Retinal pigment epithelial cell (primary cell): ENCODE data around the gene ATP11B.

ENCODE experiments used
- DNase-seq: peaks from one replicate; pipeline ENCODE4 v3.0.0-alpha.2; 2010; ENCODE audit warnings: low read depth
- H3K4me3 ChIP-seq: 2 replicates; pipeline ENCODE4 v1.5.1; 2011; ENCODE audit warnings: mild to moderate bottlenecking, low read length, control low read depth, moderate library complexity
- CTCF ChIP-seq: conservative IDR thresholded peaks from 2 replicates; pipeline ENCODE4 v1.5.1; 2011; ENCODE audit warnings: low read depth, low read length, control low read depth, inconsistent platforms

Gene ATP11B

GRCh38 chr3:182936918-182937285 is 143.6 kb downstream of the ATP11B start:
- no peak for DNase-seq
- no peak overlapping the region for H3K4me3 ChIP-seq
- no peak for TF ChIP-seq CTCF

- DNase-seq = no peak
- TF ChIP-seq CTCF = no peak
- H3K4me3 ChIP-seq = no peak overlapping the region
Measured at GRCh38 chr3:182937293-182938051, 144.2 kb downstream of the ATP11B start.

GRCh38 chr3:182940266-182940808 is 147.0 kb downstream of the ATP11B start:
- DNase-seq = no peak
- no peak for TF ChIP-seq CTCF
- H3K4me3 ChIP-seq = no peak overlapping the region

GRCh38 chr3:182941719-182942118 is 148.4 kb downstream of the ATP11B start:
- no peak for DNase-seq
- H3K4me3 ChIP-seq = no peak overlapping the region
- TF ChIP-seq CTCF = no peak

GRCh38 chr3:182947888-182948287 is 154.6 kb downstream of the ATP11B start:
- TF ChIP-seq CTCF = no peak
- no peak for DNase-seq

GRCh38 chr3:182948305-182948704 is 155.0 kb downstream of the ATP11B start:
- H3K4me3 ChIP-seq = no peak overlapping the region
- no peak for TF ChIP-seq CTCF
- no peak for DNase-seq

More at GRCh38 chr3:182947888-182948287, 154.6 kb downstream of the ATP11B start:
- no peak overlapping the region for H3K4me3 ChIP-seq

- no peak for TF ChIP-seq CTCF
- no peak overlapping the region for H3K4me3 ChIP-seq
- no peak for DNase-seq
Measured at GRCh38 chr3:182949688-182950087, 156.4 kb downstream of the ATP11B start.
